Activated CD8-positive, alpha-beta memory T cell treated with anti-CD3 and anti-CD28 coated beads, Interleukin-2, amount 10 ng/mL, durations not matched to agents 7 days and 5 days (primary cell): ENCODE results near the gene CFAP97. TPM values are rescaled to one million over a fixed set of nuclear protein-coding genes. Genes with fewer than 3 reads are reported as not detected.
"Not testable (repeated sequence)": the region's sequence is repeated elsewhere in the genome, so short reads cannot be mapped to it uniquely, and the experiment has no call there.

Experiments
- ATAC-seq: fragments of 150-1000 bp; cut with Tn5 transposase; one replicate; pipeline ENCODE4 v1.10.0; 2021; ENCODE audit warnings: moderate library complexity
- CTCF ChIA-PET: fragments of 350-600 bp; sonication (Branson Sonifier 250); formaldehyde crosslinking; loops from one replicate; lab custom pipeline; 2021; ENCODE audit warnings: antibody characterized with exemption; lab: Charles Lee
- DNase-seq: peaks from one replicate; pipeline ENCODE4 v3.0.0-alpha.2; 2020
- H3K27ac Mint-ChIP-seq: one replicate; pipeline ENCODE4 v1.8.0; 2021; ENCODE audit warnings: mild to moderate bottlenecking, mixed read lengths
- H3K27me3 Mint-ChIP-seq: one replicate; pipeline ENCODE4 v1.8.0; 2021; ENCODE audit warnings: mixed read lengths
- H3K36me3 Mint-ChIP-seq: one replicate; pipeline ENCODE4 v1.8.0; 2021; ENCODE audit warnings: mild to moderate bottlenecking, mixed read lengths
- H3K4me1 Mint-ChIP-seq: one replicate; pipeline ENCODE4 v1.8.0; 2021; ENCODE audit warnings: mixed read lengths
- H3K4me3 Mint-ChIP-seq: one replicate; pipeline ENCODE4 v1.8.0; 2021; ENCODE audit warnings: mild to moderate bottlenecking, moderate library complexity, mixed read lengths
- H3K9me3 Mint-ChIP-seq: one replicate; pipeline ENCODE4 v1.8.0; 2022; ENCODE audit warnings: low read depth, mixed read lengths
- total RNA-seq, 2 experiments: library from RNA; stranded (reverse); gene quantifications; one replicate each; pipeline ENCODE4 v1.2.3, GENCODE V29; 2021

The CFAP97 gene
- total RNA-seq, 2 experiments from 2014 or later = 30.8 to 31.8 TPM

DNA sequence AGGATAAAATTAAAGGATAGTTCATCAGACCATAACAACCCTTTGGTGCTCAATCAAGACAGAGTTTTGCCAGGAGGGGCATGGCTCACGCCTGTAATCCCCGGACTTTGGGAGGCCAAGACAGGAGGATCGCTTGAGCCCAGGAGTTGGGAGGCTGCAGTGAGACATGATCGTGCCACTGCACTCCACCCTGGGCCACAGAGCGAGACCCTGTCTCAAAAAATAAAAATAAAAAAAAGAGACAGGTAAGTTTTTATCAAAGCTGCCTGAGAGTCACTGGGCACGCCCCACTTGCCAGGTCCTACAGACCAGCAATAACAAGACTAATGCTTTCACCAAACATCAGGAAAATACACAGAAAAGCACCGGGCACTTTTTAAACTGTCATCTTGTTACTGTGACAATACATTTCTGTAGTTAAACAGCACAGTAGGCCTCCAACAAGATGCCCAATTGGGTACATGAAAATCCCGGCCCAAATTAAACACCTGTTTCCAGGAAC, 765 bp downstream of the CFAP97 start:
- Mint-ChIP-seq H3K9me3 (no peaks in the 10 kb centered on the region), H3K27ac (peak overlapping the region; percentile 95), H3K4me1 (peaks cover 43% of the 10 kb centered on the region), H3K36me3 (peaks cover 3% of the 10 kb centered on the region), H3K27me3 (no peaks in the 10 kb centered on the region), H3K4me3 (peak overlapping the region; percentile 87)
- DNase-seq = no peak
- CTCF ChIA-PET = interaction anchor here (1.8 kb wide), 1 partner anchor 20 kb away, joined by 6 read pairs; no protein-coding TSS in a partner anchor
- peak; percentile 6 for ATAC-seq

DNA sequence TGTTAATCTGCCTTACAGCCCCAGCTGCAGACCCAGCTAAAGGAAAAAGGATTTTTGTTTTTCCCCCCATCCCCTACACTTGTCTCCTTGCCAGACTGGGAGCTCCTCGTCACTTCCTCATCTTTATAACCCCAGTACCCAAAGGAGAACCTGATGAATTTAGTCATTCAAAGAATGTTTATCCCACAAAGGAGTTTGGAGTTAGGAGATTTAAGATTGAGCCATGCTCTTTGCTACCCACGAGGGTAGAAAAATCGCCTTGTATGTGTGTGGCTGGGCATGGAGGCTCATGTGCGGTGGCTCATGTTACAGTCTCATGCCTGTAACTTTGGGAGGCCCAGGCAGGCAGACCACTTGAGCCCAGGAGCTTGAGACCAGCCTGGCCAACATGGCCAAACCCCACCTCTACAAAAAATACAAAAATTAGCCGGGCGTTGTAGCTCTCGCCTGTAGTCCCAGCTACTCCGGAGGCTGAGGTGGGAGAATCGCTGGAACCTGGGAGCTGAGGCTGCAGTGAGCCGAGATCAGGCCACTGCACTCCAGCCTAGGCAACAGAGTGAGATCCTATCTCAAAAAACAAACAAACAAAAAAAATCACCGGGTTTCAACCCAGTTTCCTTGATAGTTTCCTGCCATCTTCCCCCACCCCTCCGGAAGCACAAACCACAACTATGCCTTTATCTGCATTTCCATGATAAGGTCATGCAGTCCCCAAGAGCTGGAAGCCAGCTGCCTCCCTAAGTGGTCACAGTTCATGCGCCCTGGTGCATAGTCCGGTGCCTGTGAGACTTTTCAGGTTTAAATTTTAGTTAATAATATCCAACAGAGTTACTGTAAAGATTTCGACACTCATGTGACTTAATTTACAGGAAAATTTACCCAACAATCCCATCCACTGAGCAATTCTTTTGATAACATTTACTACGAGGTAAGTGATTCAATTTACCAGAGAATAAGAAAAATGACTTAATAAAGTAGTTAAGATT, 1.5 kb downstream of the CFAP97 start:
- Mint-ChIP-seq H3K9me3 (no peaks in the 10 kb centered on the region), H3K36me3 (peaks cover 5% of the 10 kb centered on the region), H3K4me3 (peak overlapping the region; percentile 87), H3K27me3 (no peaks in the 10 kb centered on the region), H3K27ac (peak overlapping the region; percentile 95), H3K4me1 (peaks cover 46% of the 10 kb centered on the region)
- CTCF ChIA-PET = interaction anchor here (1.8 kb wide), 1 partner anchor 19 kb away, joined by 6 read pairs; no protein-coding TSS in a partner anchor
- DNase-seq (peak; percentile 63), ATAC-seq (peak; percentile 20)

DNA sequence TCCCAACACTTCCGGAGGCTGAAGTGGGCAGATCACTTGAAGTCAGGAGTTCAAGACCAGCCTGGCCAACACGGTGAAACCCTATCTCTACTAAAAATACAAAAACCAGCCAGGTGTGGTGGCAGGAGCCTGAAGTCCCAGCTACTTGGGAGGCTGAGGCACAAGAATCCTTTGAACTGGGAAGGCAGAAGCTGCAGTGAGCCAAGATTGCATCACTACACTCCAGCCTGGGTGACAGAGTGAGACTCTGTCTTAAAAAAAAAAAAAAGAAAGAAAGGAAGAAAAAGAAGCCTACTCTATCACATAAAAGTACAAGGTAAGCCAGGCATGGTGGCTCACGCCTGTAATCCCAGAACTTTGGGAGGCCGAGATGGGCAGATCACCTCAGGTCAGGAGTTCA, 5.6 kb downstream of the CFAP97 start:
- H3K4me1 Mint-ChIP-seq = peaks cover 33% of the 10 kb centered on the region
- H3K9me3 Mint-ChIP-seq, ATAC-seq, H3K27ac Mint-ChIP-seq, H3K36me3 Mint-ChIP-seq, H3K4me3 Mint-ChIP-seq, DNase-seq, H3K27me3 Mint-ChIP-seq: not testable (repeated sequence)
- CTCF ChIA-PET = interaction anchor here (3.4 to 4.8 kb wide), 2 partner anchors 12 to 15 kb away, joined by 16 to 17 read pairs; no protein-coding TSS in a partner anchor

DNA sequence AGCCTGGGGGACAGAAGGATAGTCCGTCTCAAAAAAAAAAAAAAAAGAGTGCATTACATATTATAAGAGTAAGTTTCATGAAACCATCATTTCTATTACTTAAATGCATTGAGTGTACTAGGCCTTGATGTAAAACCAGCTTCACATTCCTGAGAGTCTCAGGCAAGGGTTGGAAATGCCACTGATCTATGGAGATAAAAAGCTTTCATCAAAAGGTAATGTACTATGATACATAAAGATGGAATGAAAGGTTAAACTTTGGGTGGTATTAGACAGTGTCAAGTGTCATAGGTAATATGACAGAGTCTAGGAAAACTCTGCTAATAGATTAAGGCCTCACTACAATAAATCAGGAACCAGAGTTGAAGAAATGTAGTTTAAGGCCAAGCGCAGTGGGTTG, 7.4 kb downstream of the CFAP97 start:
- H3K27ac Mint-ChIP-seq = no peak overlapping the region
- no peaks in the 10 kb centered on the region for H3K27me3 Mint-ChIP-seq
- no peak overlapping the region for H3K4me3 Mint-ChIP-seq
- DNase-seq (no peak), ATAC-seq (no peak)
- H3K36me3 Mint-ChIP-seq = peaks cover 9% of the 10 kb centered on the region
- CTCF ChIA-PET = interaction anchor here (1.6 to 4.8 kb wide), 3 partner anchors 10 to 157 kb away, joined by 4 to 17 read pairs (median 16); no protein-coding TSS in a partner anchor
- peaks cover 24% of the 10 kb centered on the region for H3K4me1 Mint-ChIP-seq
- H3K9me3 Mint-ChIP-seq = no peaks in the 10 kb centered on the region

DNA sequence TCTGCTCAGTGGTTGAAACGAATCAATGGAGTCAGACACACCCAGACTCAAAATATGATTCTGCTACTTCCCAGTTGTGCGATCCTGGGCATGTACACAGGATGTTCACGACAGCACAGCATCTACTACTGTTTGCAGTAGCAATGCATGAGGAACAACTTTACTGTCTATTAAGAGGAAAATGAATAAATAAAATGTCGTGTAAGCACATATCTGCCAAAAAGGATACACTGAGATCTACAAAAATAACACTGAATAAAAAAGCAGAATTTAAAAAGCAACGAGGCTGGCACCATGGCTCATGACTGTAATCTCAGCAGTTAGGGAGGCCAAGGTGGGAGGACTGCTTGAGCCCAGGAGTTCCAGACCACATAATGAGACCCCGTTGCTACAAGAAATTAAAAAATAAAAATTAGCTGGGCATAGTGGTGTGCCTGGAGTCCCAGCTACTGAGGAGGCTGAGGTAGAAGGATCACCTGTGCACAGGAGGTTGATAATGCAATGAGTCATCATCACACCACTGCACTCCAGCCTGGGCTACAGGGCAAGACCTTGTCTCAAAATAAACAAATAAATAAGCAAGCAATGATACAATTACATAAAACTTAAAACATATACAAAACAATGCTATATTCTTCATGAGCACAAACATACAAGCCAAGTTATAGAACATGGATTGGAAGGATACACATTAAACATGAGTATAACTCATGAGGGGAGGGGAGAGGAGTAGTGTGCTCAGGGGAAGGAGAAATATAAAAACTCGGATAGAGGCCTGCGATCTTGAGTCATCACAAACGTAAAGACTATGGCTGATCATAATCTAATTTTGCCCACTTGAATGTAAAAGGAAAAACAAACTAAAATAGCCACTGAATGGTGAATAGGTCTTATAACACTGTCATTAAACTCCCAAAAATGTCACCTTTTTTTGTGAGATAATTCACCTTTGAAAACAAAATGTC, 8.6 kb downstream of the CFAP97 start:
- no peak overlapping the region for H3K4me3 Mint-ChIP-seq
- CTCF ChIA-PET = interaction anchor here (4.8 kb wide), 1 partner anchor 9 kb away, joined by 16 read pairs; no protein-coding TSS in a partner anchor
- H3K27me3 Mint-ChIP-seq = no peaks in the 10 kb centered on the region
- peaks cover 26% of the 10 kb centered on the region for H3K4me1 Mint-ChIP-seq
- H3K36me3 Mint-ChIP-seq = peaks cover 17% of the 10 kb centered on the region
- no peaks in the 10 kb centered on the region for H3K9me3 Mint-ChIP-seq
- ATAC-seq (no peak), DNase-seq (no peak)
- no peak overlapping the region for H3K27ac Mint-ChIP-seq

DNA sequence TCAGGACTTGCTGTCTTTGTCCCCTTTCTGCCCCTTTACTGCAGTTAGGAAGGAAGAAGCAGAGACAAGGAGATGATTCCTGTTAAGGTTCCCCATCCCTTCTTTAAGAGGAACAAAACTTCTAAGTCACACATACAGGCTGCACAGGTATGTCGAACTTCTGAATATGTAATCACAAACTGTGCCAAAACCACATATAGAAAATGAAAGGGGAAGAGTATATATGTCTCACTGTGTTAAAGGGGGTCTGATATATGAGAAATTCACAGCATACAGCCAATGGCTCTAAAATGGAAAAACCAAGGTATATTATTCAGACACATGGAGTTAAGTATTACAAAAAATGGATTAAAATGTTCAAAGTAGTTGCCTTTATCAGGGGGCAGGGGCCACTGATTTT, 11.7 kb downstream of the CFAP97 start:
- no peaks in the 10 kb centered on the region for H3K27me3 Mint-ChIP-seq
- DNase-seq (no peak), ATAC-seq (peak; percentile 20)
- peaks cover 29% of the 10 kb centered on the region for H3K4me1 Mint-ChIP-seq
- no peaks in the 10 kb centered on the region for H3K9me3 Mint-ChIP-seq
- H3K4me3 Mint-ChIP-seq = no peak overlapping the region
- H3K36me3 Mint-ChIP-seq = peaks cover 22% of the 10 kb centered on the region
- no peak overlapping the region for H3K27ac Mint-ChIP-seq
- CTCF ChIA-PET = no interaction called here

DNA sequence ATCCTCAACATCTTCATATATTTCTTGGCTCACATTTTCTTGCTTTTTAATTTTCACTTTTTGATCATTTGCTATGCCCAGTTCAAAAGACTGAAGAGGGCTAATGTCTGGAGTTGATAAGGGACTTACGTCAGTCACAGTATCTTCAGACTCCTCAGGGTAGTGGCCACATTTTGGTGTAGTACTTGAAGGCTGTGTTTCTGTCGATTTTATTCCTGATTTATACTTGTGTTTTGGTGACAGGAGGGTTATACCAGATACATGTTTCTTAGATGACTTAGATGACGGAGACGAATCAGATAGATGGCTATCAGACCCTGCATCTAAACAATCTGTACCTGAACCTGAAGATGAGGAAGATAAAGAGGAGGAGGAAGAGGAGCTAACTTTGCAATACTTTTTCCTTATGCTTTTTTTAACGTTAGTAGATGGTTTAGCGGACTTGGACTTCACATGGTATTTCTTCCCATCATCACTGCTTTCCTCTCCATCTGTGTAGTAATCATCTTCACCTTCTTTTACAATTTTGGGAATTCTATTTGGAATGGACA, 13.4 kb downstream of the CFAP97 start:
- ATAC-seq (no peak), DNase-seq (no peak)
- no peak overlapping the region for H3K4me3 Mint-ChIP-seq
- CTCF ChIA-PET = no interaction called here
- peaks cover 19% of the 10 kb centered on the region for H3K36me3 Mint-ChIP-seq
- H3K27ac Mint-ChIP-seq = no peak overlapping the region
- no peaks in the 10 kb centered on the region for H3K9me3 Mint-ChIP-seq
- no peaks in the 10 kb centered on the region for H3K27me3 Mint-ChIP-seq
- H3K4me1 Mint-ChIP-seq = peaks cover 26% of the 10 kb centered on the region

DNA sequence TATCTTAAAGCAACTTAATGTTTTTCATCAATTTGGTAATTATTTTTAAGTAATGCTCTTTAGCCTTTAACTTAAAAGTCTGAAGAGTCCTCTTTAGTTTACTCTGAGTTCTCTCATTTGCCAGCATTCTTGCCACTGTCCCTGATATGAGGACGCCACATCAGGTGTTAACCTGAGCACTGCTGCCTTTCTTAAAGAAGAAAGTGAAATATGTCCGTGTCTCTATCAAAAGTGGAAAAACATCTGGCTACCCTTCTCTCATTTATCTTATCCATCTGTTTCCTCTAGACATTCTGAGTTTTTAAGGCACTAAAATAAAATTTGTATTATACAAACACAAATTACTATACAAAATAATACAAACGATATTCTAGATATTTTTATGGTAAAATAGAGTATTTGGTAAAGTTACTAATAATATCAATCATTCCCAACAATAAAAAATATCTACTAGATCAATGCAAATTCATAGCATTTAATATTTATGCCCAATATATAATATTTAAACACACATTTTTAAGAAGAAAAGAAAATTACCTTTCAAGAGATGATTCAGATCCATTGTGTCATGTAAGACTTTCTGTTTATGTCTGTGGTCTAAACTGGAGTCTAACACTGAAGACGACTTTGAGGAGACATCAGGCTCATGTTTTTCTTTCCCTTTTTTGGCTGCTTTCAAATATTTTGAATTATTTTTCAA, 14.0 kb downstream of the CFAP97 start:
- Mint-ChIP-seq H3K4me3 (no peak overlapping the region), H3K27me3 (no peaks in the 10 kb centered on the region), H3K27ac (no peak overlapping the region), H3K36me3 (peaks cover 18% of the 10 kb centered on the region), H3K4me1 (peaks cover 24% of the 10 kb centered on the region), H3K9me3 (no peaks in the 10 kb centered on the region)
- DNase-seq (no peak), ATAC-seq (no peak)
- CTCF ChIA-PET = no interaction called here

DNA sequence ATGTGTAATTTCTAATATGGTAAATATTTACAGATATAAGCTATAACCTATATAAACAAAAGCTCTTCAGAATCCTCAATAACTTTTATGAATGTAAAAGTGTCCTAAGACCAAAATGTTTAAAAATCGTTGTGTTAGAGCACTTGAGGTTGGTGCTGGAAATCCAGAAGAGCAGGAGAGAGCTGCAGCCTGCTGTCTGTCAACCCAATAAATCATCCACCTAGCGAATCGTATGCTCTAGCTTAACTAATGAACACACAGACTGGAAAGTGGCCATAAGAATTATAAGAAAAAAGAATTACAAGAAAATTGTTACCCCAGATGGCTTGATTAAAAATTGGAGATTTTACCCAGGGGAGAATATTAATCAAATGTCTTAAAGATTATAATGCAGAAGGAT, 17.0 kb downstream of the CFAP97 start:
- peaks cover 23% of the 10 kb centered on the region for H3K4me1 Mint-ChIP-seq
- ATAC-seq (no peak), DNase-seq (no peak)
- H3K27ac Mint-ChIP-seq = no peak overlapping the region
- H3K36me3 Mint-ChIP-seq = peaks cover 18% of the 10 kb centered on the region
- no peaks in the 10 kb centered on the region for H3K27me3 Mint-ChIP-seq
- CTCF ChIA-PET = interaction anchor here (0.8 to 2.4 kb wide), 4 partner anchors 11 to 36 kb away, joined by 3 to 16 read pairs (median 4); no protein-coding TSS in a partner anchor
- no peak overlapping the region for H3K4me3 Mint-ChIP-seq
- no peaks in the 10 kb centered on the region for H3K9me3 Mint-ChIP-seq

DNA sequence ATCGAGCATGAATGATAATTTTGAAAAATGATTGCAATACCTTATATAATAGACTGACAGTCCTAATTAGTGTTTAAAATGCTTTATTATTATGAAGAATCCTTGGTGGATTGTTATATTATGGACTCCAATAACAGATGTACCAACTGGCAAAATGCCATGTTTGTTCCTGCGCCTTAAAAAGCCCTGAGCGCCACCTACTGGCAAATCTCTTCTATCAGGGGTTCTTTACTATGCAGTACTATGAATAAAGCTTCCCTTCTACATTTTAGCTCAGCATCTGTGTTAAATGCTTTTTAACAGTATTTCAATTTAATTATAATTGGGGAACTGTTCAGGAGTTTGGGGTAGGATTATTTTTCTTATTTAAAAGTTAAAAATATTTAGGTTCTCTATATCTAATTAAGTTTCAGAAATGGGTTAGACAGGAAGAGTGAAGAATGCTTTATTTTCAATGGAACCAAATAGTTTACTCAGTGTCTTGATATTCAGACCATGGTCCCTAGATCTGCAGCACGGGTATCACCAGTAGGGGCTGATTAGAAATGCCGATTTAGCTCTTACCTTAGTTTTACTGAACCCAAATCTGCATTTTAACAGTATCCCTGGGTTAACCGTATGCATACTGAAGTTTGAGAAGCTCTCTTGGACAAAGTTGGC, 20.0 kb downstream of the CFAP97 start:
- DNase-seq = peak; percentile 82
- Mint-ChIP-seq H3K36me3 (peaks cover 8% of the 10 kb centered on the region), H3K9me3 (no peaks in the 10 kb centered on the region), H3K4me3 (no peak overlapping the region), H3K27ac (no peak overlapping the region), H3K4me1 (peaks cover 26% of the 10 kb centered on the region), H3K27me3 (no peaks in the 10 kb centered on the region)
- ATAC-seq = peak; percentile 91
- CTCF ChIA-PET = interaction anchor here (0.7 to 4.1 kb wide), 25 partner anchors 9 to 415 kb away, joined by 3 to 21 read pairs (median 6); partner anchors contain the start of genes SLC25A4 and SNX25

DNA sequence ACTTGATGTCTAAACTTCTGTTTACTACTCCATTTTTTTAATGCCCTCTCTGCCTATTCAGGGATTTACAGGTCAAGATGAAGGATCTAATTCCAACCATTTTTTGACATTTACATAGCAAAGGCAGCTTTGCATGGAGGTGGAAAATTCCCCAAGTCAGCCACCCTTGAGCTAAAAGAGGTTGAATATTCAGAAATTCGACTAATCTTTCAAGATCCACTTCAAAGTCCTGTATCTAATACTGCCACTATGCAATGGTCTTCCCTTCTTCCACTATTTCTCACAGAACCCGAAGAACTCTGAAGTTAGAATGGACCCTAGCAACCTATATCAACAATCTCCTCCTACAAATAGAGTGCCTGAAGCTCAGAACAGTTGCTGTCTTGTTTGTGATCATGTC, 21.6 kb downstream of the CFAP97 start:
- H3K36me3 Mint-ChIP-seq = peaks cover 5% of the 10 kb centered on the region
- H3K9me3 Mint-ChIP-seq = no peaks in the 10 kb centered on the region
- H3K27ac Mint-ChIP-seq = no peak overlapping the region
- peaks cover 24% of the 10 kb centered on the region for H3K4me1 Mint-ChIP-seq
- DNase-seq = no peak
- H3K27me3 Mint-ChIP-seq = no peaks in the 10 kb centered on the region
- CTCF ChIA-PET = interaction anchor here (1.1 to 4.1 kb wide), 8 partner anchors 8 to 177 kb away, joined by 3 to 21 read pairs (median 8); partner anchors contain the start of gene SLC25A4
- ATAC-seq = no peak
- no peak overlapping the region for H3K4me3 Mint-ChIP-seq
